ENCODE results near the gene NCKAP1.

NCKAP1 gene

GRCh38 chr2:182951948-182952663, 86.2 kb downstream of the NCKAP1 start:
- DNase-seq (ENCODE audit: low read depth) = no peak

DNA sequence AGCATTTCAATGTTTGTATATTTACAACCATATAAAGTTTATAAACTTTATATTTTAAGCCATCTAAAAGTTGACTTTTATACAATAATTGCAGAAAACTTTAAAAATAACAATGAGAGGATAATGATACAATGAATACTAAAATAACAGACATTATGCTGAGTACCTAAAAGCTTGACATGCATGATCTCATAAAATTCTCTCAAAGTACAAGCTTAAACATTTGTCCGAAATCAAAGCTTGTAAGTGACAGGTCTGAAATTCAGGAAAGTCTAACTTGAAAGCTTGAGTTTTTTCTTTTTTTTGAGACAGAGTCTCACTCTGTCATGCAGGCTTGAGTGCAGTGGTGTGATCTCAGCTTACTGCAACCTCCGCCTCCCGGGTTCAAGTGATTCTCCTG, 87.7 kb downstream of the NCKAP1 start:
- no peak for DNase-seq (ENCODE audit: low read depth)

- DNase-seq (ENCODE audit: low read depth) = peak; percentile 48
Observed at GRCh38 chr2:182949572-182950189, 88.6 kb downstream of the NCKAP1 start.

GRCh38 chr2:182949052-182949451, 89.2 kb downstream of the NCKAP1 start:
- no peak for DNase-seq (ENCODE audit: low read depth)

DNA sequence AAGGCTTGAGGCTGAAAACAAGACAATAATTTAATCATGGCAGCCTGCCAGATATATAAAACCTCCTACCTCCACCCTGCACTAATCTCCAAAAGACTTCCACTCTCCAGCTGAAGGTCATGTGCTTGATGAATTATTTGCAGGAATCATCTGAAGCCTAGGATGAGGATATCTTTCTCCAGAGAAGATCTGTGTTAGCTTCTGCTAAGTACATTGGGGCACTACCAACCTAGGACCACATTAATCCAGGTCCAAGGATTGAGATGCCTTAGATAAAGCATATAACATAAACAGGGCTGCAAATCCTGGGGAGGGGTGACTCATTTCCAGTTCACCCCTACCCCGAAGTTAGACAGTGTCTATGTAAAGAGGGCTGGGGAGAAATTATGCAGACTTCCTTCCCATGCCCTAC, 91.3 kb downstream of the NCKAP1 start:
- peak; percentile 40 for DNase-seq (ENCODE audit: low read depth)

GRCh38 chr2:182943339-182943738, 94.9 kb downstream of the NCKAP1 start:
- no peak for DNase-seq (ENCODE audit: low read depth)

DNA sequence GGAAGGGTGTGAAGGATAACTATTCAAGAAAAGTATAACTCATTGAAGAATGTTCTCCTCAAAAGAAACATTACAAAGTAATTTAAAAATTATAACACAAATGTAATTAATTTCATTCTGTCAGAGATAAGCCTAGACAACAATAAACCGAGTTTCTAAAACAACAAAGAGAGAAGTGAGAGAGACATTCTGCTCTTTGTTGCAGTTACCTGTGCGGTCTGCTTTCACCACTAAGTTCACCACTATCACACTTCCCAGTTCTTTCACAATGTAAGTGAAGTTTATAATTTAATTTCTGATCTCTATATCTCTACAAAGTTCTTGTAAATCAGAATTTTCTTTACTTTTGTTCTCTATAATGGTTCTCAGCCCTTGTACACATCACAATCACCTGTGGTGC, 95.5 kb downstream of the NCKAP1 start:
- no peak for DNase-seq (ENCODE audit: low read depth)

DNA sequence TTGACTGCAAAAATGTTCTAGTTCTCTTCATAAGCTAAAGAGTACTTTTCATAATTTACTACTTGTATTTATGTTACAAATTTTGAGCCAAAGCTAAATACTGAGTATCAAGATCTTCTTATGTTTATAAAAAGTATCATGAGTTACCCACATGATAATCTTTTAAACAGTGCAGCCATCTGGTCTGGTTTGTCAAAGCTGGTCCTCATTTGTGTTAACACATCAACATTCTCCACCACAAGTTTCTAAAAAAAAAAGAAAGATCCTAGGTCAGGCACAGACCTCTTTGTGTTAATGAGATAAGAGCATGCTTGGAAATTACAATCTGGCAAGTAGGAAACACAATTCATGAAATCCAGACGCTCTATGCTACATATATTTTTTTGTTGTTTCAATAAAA, 96.3 kb downstream of the NCKAP1 start:
- DNase-seq (ENCODE audit: low read depth) = no peak

DNA sequence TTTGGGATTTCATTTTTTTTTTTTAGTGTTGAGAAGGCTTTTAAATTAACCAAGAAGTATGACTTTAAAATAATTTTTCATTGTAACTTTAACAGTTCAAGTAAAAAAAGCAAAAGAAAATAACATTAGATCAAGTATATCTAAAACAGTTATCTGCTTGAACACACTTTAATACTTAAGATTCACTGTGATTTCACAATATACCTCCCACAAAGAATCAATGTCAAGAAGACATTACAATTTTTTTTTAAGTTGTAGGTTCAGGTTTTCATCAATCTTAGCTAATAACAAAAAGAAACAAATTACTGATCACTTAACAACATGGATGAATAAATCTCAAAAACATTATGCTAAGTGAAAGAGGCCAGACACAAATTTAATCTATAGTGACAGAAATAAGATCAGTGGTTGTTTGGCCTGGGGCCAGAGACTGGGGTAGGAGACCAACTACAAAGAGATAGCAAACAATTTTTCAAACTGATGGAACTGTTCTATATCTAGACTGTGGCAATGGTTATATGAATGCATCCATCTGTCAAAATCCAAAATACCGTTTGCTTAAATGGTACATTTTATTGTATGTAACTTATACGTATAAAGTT, 97.0 kb downstream of the NCKAP1 start:
- no peak for DNase-seq (ENCODE audit: low read depth)

GRCh38 chr2:182937870-182938269, 100.4 kb downstream of the NCKAP1 start:
- no peak for DNase-seq (ENCODE audit: low read depth)

- DNase-seq (ENCODE audit: low read depth) = no peak
Observed at GRCh38 chr2:182933629-182934028, 104.6 kb downstream of the NCKAP1 start.

- no peak for DNase-seq (ENCODE audit: low read depth)
Observed at GRCh38 chr2:182929972-182930371, 108.3 kb downstream of the NCKAP1 start.

- DNase-seq (ENCODE audit: low read depth) = peak; percentile 30
Observed at GRCh38 chr2:182924306-182924705, 114.0 kb downstream of the NCKAP1 start.

- DNase-seq (ENCODE audit: low read depth) = no peak
Observed at GRCh38 chr2:182921234-182921633, 117.0 kb downstream of the NCKAP1 start.

DNA sequence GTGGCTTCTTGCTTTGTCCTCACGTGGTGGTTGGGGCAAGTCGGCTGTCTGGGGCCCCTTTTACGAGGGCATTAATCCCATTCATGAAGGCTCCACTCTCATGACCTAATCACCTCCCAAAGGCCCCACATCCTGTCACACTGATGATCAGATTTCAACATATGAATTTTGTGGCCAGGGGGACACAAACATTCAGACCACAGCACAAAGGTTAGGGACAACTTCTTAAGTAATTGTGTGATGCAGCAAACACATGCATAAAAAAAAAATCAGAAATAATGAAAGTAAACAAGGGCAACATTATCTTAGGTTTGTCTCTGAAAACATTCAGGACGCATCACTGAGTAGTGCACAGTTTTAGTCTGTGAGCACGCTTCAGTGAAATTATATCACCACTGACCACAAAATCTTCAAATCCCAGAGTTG, 117.6 kb downstream of the NCKAP1 start:
- no peak for DNase-seq (ENCODE audit: low read depth)

DNA sequence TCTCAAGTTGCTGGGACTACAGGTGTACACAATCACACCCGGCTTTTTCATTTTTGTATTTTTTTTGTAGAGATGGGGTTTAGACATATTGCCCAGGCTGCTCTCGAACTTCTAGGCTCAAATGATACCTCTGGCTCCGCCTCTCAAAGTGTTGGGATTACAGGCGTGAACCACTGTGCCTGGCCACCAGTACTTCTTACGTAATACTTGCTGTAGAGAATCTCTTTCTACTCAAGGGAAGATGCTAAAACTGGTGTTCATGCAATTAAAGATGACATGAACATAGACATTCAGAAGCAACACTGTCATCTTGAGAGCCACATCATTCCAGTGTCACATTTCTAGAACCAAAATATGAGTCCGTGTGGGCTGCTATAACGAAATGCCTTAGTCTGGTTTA, 118.2 kb downstream of the NCKAP1 start:
- no peak for DNase-seq (ENCODE audit: low read depth)

DNA sequence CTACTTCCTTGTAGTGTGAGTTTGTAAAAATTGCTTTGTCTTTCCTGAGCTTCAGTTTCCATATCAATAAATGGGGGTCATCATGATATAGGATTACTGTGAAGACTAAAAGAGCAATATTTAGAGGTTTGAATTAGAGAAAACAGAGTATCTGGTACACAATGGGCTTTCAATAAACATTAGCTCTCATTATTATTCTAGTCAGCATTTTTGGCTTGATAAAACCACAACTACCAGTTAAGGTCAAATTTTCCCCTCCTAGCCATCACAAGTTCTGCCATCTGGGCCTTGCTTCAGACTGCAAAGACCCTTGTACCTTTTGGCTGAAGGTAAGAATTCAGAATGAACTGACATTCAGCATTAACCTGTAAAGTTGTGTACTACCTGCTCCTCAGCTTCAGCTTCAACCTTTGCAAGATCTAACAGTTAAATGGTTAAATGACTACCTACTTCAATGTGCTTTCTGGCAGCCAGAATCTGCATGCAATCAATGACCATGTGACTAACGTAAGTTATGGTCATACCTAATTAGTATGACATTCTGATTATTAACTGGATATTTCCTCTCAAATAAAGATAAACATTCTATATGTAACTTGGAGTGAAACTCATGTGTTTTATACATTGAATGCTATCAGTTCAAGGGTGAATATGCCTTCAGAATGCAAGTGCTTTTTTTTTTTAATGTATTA, 119.2 kb downstream of the NCKAP1 start:
- DNase-seq (ENCODE audit: low read depth) = no peak

DNA sequence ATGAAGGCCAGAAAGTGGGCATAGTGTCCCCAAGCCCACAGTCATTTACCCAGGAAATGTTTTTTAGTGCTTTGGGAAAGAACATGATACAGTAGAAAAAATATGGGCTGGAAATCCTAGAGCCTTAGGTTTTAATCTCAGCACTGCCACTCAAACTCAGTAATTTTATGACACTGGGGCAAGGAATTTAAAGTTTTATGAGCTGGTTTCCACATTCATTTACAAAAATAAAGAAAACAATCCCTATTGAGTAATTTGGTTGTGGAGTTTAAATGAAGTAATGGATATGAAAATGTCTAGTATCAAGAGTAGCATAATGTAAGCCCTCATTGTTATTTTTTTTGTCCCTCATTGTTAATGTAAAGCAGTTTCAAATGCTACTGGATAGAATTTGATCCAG, 120.3 kb downstream of the NCKAP1 start:
- peak; percentile 78 for DNase-seq (ENCODE audit: low read depth)

DNA sequence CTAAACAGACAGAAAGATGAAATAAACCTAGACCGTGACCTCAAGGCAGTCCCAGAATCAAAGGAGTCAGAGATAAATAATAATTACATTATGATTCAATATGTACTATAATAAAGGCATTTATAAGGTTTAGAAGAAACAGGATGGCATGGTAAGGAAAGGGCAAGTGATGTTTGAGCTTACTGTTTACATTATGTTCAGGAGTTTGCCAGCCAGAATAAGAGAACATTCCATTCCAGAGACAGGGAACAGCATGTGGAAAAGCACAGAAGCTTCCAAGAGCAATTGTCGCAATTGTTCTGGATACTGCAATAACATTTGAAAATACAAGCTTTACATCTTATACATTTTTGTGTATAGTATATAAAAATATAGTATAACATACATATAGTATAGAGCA, 121.8 kb downstream of the NCKAP1 start:
- no peak for DNase-seq (ENCODE audit: low read depth)

DNA sequence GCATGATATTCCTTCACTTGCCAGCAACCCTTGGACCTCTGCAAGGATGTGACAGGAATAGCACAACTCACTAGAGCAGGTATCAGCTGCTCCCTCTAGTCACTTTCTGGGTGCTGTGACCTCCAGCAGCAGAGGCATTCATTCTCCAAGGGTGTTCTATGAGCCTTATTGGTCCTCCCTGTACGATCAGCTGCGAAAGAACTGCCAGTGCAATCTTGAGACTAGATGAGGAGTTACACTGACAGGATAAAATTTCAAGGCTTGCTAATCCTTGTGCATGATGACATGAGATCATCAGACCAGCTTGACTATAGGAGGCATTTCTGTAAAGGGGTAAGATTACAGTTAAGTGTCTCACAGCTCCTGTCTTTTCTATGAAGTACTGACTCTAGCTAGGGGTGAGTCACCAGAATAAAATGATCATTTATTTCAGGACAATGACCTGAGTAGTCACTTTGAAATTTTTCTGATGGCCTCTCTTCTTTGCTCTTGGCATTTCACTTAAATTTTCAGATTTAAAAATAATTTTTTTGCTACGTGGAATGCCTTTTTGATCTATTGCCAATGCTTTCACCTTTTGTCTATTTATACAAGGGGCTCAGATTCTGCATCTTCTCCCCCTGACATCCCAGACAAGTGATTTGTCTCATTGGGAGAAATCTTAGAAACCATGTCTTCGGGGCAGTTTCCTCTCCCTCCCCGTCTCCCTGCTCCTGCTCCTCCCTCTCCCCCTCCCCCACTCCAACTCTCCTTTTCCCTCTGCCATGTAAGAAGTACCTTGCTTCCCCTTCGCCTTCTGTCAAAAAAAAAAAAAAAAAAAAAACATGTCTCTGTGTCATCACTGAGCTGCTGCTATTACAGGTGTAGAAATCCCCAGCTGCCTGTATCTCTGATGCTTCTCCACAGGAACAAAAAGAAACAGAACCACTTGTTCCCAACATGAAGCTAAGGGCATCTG, 122.6 kb downstream of the NCKAP1 start:
- peak; percentile 91 for DNase-seq (ENCODE audit: low read depth)

GRCh38 chr2:182914852-182915251, 123.4 kb downstream of the NCKAP1 start:
- no peak for DNase-seq (ENCODE audit: low read depth)

DNA sequence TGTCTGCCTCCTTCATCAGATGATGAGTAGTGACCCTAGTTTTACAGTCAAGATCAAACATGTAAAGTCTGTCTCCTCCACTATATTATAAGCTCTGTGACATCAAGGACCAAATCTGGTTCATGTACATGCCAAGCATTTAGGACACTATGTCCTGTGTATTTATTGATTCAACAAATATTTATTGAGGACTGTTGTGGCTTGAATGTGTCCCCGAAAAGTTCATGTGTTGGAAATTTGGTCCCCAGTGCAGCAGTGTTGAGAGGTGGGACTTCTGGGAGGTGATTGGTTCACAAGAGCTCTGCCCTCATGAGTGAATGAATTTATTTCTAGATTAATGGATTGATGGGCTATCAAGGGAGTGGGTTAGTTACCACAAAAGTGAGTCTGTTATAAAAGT, 125.2 kb downstream of the NCKAP1 start:
- no peak for DNase-seq (ENCODE audit: low read depth)
